IMR-90 (cell line): ENCODE measurements around the gene NDUFS7.

Experiments used
- CEBPB ChIP-seq: IDR thresholded peaks from 2 replicates; pipeline ENCODE4 v1.6.1; 2012; ENCODE audit warnings: low read depth, low read length, improper control_type of control experiment
- CTCF ChIP-seq: conservative IDR thresholded peaks from 2 replicates; pipeline ENCODE4 v1.5.1; 2012; ENCODE audit warnings: mild to moderate bottlenecking, low read depth, low read length, improper control_type of control experiment
- RAD21 ChIP-seq: IDR thresholded peaks from 2 replicates; pipeline ENCODE4 v1.6.1; 2012; ENCODE audit warnings: low read length, improper control_type of control experiment

DNA sequence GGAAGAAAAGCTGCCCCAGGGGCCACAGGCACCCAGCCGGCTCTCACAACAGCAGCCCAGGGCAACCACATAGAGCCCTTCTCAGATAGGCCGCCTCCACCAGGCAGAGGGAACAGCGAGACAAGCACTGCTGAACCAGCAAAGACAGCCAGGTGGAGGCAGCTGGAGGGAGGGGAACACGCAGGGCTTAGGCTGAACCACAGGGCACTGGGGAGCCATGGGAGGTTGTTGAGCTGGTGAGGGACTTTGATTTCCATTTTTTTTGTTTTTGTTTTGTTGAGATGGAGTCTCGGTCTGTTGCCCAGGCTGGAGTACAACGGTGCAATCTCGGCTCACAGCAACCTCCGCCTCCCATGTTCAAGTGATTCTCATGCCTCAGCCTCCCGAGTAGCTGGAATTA is 14.1 kb downstream of the NDUFS7 start:
- TF ChIP-seq CEBPB: no peak
- TF ChIP-seq CTCF: no peak
- TF ChIP-seq RAD21: no peak
